Activated CD4-positive, alpha-beta T cell treated with anti-CD3 and anti-CD28 coated beads, Interleukin-2, amount 10 ng/mL, durations not matched to agents 24 days and 14 days (primary cell): ENCODE results near the gene SLC51B. TPM values are rescaled to one million over a fixed set of nuclear protein-coding genes. Genes with fewer than 3 reads are reported as not detected.
A peak's percentile ranks its signal among the peaks of the same experiment; 100 is the strongest.
"Not testable (repeated sequence)": the region's sequence is repeated elsewhere in the genome, so short reads cannot be mapped to it uniquely, and the experiment has no call there.

Experiments used
- DNase-seq: peaks from one replicate; pipeline ENCODE4 v3.0.0; 2022
- H3K27ac Mint-ChIP-seq: one replicate; pipeline ENCODE4 v1.8.0; 2022; ENCODE audit warnings: mild to moderate bottlenecking, mixed read lengths
- H3K27me3 Mint-ChIP-seq: one replicate; pipeline ENCODE4 v1.8.0; 2022; ENCODE audit warnings: mixed read lengths
- H3K36me3 Mint-ChIP-seq: one replicate; pipeline ENCODE4 v1.8.0; 2022; ENCODE audit warnings: low read depth, mild to moderate bottlenecking, mixed read lengths
- H3K4me1 Mint-ChIP-seq: one replicate; pipeline ENCODE4 v1.8.0; 2021; ENCODE audit warnings: mixed read lengths
- H3K4me3 Mint-ChIP-seq: one replicate; pipeline ENCODE4 v1.8.0; 2022; ENCODE audit warnings: mild to moderate bottlenecking, moderate library complexity, mixed read lengths
- H3K9me3 Mint-ChIP-seq: one replicate; pipeline ENCODE4 v1.8.0; 2021; ENCODE audit warnings: mixed read lengths
- intact Hi-C: fragments of 100-400 bp; cut with micrococcal nuclease; formaldehyde crosslinking; loops from one replicate; pipeline ENCODE4 v1.15.1; 2023
- total RNA-seq: library from RNA; stranded (reverse); gene quantifications from 2 replicates; pipeline ENCODE4 v1.2.3, GENCODE V29; 2022

SLC51B gene
- total RNA-seq, 1 donor from 2014 or later, result not detected

- no peak overlapping the region for H3K4me3 Mint-ChIP-seq
- H3K36me3 Mint-ChIP-seq, result no peaks in the 10 kb centered on the region
- no peaks in the 10 kb centered on the region for H3K9me3 Mint-ChIP-seq
- no peak for DNase-seq
- H3K27ac Mint-ChIP-seq, result no peak overlapping the region
- intact Hi-C loops, result no loop called here
- no peaks in the 10 kb centered on the region for H3K4me1 Mint-ChIP-seq
- peaks cover 30% of the 10 kb centered on the region for H3K27me3 Mint-ChIP-seq
Measured at GRCh38 chr15:65062061-65062460, 16.9 kb downstream of the SLC51B start.

DNA sequence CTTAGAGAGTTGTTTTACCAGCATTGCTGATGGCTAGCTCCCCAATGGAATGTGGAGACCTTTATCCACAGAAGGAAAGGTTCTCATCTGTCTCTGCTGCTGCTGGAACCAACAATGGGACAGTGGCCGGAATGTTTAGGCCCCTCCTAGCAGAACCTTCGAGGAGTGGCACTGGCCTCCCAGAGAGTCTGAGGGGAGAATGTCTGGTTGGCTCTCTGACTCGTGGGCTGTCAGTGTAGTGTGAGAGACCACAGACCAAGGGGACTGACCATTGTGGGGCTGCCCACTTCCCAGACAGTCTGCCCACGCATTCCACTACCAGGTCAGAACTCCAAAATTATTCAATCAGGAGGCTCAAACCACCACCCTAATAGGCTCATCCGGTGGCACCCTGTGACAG is 17.5 kb downstream of the SLC51B start:
- intact Hi-C loops, result no loop called here
- no peak overlapping the region for H3K4me3 Mint-ChIP-seq
- H3K36me3 Mint-ChIP-seq, result no peaks in the 10 kb centered on the region
- no peak for DNase-seq
- H3K27ac Mint-ChIP-seq, result no peak overlapping the region
- no peaks in the 10 kb centered on the region for H3K4me1 Mint-ChIP-seq
- H3K27me3 Mint-ChIP-seq, result peaks cover 33% of the 10 kb centered on the region
- no peaks in the 10 kb centered on the region for H3K9me3 Mint-ChIP-seq

- H3K27ac Mint-ChIP-seq, result no peak overlapping the region
- peaks cover 3% of the 10 kb centered on the region for H3K4me1 Mint-ChIP-seq
- H3K27me3 Mint-ChIP-seq, result peaks cover 55% of the 10 kb centered on the region
- intact Hi-C loops, result no loop called here
- H3K9me3 Mint-ChIP-seq, result no peaks in the 10 kb centered on the region
- no peak for DNase-seq
- no peaks in the 10 kb centered on the region for H3K36me3 Mint-ChIP-seq
- H3K4me3 Mint-ChIP-seq, result no peak overlapping the region
Measured at GRCh38 chr15:65066001-65066634, 20.9 kb downstream of the SLC51B start.

DNA sequence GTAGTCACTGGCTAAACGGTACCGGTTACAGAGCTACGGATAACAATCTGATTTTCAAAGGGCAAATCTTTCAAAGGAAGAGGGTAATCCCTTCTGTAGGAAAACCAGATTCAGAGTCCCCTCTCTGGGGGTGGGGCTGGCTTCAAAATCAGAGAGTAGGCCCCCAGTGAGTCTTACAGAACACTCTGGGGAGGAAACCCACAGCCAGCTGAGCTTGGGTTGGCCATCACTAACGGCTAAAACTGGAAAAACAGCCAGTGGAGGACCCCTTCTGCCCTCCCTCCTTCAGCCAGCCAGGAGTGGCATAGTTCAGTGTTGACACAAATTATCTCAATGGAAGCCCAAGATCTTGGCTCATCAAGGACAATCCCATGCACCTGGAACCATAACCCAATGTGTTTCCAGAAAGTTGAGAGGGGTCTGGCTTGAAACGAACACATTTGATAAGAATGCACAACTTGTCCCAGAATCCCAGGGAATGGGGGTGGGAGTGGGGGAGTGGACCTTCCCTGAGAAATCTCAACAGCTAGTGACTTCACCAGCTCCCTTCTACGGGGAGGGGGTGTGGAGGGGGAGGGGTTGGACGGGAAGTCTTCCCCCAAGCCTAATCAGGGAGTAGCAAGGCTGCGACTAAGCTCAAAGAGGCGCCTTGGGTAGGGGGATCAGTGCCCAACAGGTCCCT is 21.6 kb downstream of the SLC51B start:
- peaks cover 55% of the 10 kb centered on the region for H3K27me3 Mint-ChIP-seq
- peaks cover 3% of the 10 kb centered on the region for H3K4me1 Mint-ChIP-seq
- no peaks in the 10 kb centered on the region for H3K36me3 Mint-ChIP-seq
- H3K4me3 Mint-ChIP-seq, result no peak overlapping the region
- H3K27ac Mint-ChIP-seq, result no peak overlapping the region
- H3K9me3 Mint-ChIP-seq, result no peaks in the 10 kb centered on the region
- DNase-seq, result no peak
- intact Hi-C loops, result no loop called here

- Mint-ChIP-seq H3K4me3 (no peak overlapping the region), H3K27me3 (peaks cover 55% of the 10 kb centered on the region)
Measured at GRCh38 chr15:65067317-65067644, 22.1 kb downstream of the SLC51B start.

GRCh38 chr15:65067645-65068402 is 22.6 kb downstream of the SLC51B start, which contains the start of gene RASL12:
RASL12 (minus strand) TSS chr15:65067991; CDS start chr15:65067835, 156 bp downstream.
- Mint-ChIP-seq H3K9me3 (no peaks in the 10 kb centered on the region), H3K27me3 (peaks cover 55% of the 10 kb centered on the region), H3K27ac (no peak within 1 kb of the TSS), H3K4me1 (peaks cover 3% of the 10 kb centered on the region), H3K36me3 (no peaks in the 10 kb centered on the region), H3K4me3 (peak within 1 kb of the TSS; percentile 31)
- intact Hi-C loops, result no loop called here
- no peak for DNase-seq

More at GRCh38 chr15:65067317-65067644, 22.1 kb downstream of the SLC51B start:
- intact Hi-C loops, result no loop called here
- Mint-ChIP-seq H3K36me3 (no peaks in the 10 kb centered on the region), H3K9me3 (no peaks in the 10 kb centered on the region), H3K4me1 (peaks cover 3% of the 10 kb centered on the region), H3K27ac (no peak overlapping the region)
- no peak for DNase-seq

DNA sequence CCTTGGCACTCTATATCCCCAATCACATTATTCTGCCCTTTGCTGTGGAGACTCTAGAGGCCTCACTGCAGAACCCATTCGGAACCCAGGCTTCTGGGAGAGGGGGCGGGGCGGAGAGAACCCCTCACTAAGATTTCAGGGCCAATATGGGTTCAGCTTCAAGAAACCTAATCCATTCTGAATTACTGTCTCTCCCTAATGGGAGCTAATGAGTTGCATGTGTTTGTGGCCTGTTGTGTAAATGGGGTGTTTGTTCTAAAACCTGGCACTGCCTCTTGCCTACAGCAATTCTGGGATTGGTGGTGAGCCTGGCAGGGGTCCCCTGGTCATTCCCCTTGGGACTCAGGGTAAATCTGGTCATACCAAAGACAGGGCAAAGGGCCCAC is 23.2 kb downstream of the SLC51B start:
- no peak overlapping the region for H3K27ac Mint-ChIP-seq
- H3K4me1 Mint-ChIP-seq, result peaks cover 3% of the 10 kb centered on the region
- H3K36me3 Mint-ChIP-seq, result no peaks in the 10 kb centered on the region
- peak overlapping the region; percentile 31 for H3K4me3 Mint-ChIP-seq
- H3K27me3 Mint-ChIP-seq, result peaks cover 55% of the 10 kb centered on the region
- H3K9me3 Mint-ChIP-seq, result no peaks in the 10 kb centered on the region
- no peak for DNase-seq
- intact Hi-C loops, result no loop called here

GRCh38 chr15:65069179-65069578 is 24.0 kb downstream of the SLC51B start:
- Mint-ChIP-seq H3K4me1 (peaks cover 3% of the 10 kb centered on the region), H3K9me3 (no peaks in the 10 kb centered on the region), H3K36me3 (no peaks in the 10 kb centered on the region), H3K27ac (no peak overlapping the region), H3K4me3 (no peak overlapping the region), H3K27me3 (peaks cover 48% of the 10 kb centered on the region)
- no peak for DNase-seq
- intact Hi-C loops, result no loop called here

- Mint-ChIP-seq H3K27ac (no peak overlapping the region), H3K27me3 (peaks cover 44% of the 10 kb centered on the region), H3K4me1 (peaks cover 3% of the 10 kb centered on the region), H3K4me3 (no peak overlapping the region), H3K36me3 (no peaks in the 10 kb centered on the region), H3K9me3 (no peaks in the 10 kb centered on the region)
- intact Hi-C loops, result no loop called here
- no peak for DNase-seq
Measured at GRCh38 chr15:65069779-65070546, 24.8 kb downstream of the SLC51B start.

GRCh38 chr15:65071381-65071811 is 26.2 kb downstream of the SLC51B start:
- Mint-ChIP-seq H3K27ac (no peak overlapping the region), H3K27me3 (peaks cover 32% of the 10 kb centered on the region), H3K4me1 (peaks cover 3% of the 10 kb centered on the region), H3K9me3 (no peaks in the 10 kb centered on the region), H3K4me3 (no peak overlapping the region), H3K36me3 (no peaks in the 10 kb centered on the region)
- intact Hi-C loops, result no loop called here
- no peak for DNase-seq

- no peaks in the 10 kb centered on the region for H3K9me3 Mint-ChIP-seq
- intact Hi-C loops, result no loop called here
- peaks cover 3% of the 10 kb centered on the region for H3K4me1 Mint-ChIP-seq
- DNase-seq, result no peak
- H3K27ac Mint-ChIP-seq, result no peak overlapping the region
- no peak overlapping the region for H3K4me3 Mint-ChIP-seq
- no peaks in the 10 kb centered on the region for H3K36me3 Mint-ChIP-seq
- peaks cover 28% of the 10 kb centered on the region for H3K27me3 Mint-ChIP-seq
Measured at GRCh38 chr15:65072027-65072426, 26.8 kb downstream of the SLC51B start.

GRCh38 chr15:65072617-65073016 is 27.4 kb downstream of the SLC51B start:
- no peaks in the 10 kb centered on the region for H3K9me3 Mint-ChIP-seq
- H3K27me3 Mint-ChIP-seq, result peaks cover 24% of the 10 kb centered on the region
- H3K27ac Mint-ChIP-seq, result no peak overlapping the region
- intact Hi-C loops, result no loop called here
- no peaks in the 10 kb centered on the region for H3K36me3 Mint-ChIP-seq
- peaks cover 3% of the 10 kb centered on the region for H3K4me1 Mint-ChIP-seq
- no peak overlapping the region for H3K4me3 Mint-ChIP-seq
- no peak for DNase-seq

DNA sequence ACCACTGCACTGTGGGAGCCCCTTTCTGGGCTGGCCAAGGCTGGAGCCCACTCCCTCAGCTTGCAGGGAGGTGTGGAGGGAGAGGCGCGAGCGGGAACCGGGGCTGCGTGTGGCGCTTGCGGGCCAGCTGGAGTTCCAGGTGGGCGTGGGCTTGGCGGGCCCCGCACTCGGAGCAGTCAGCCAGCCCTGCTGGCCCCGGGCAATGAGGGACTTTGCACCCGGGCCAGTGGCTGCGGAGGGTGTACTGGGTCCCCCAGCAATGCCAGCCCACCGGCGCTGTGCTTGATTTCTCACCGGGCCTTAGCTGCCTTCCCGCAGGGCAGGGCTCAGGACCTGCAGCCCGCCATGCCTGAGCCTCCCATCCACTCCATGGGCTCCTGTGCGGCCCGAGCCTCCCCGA is 29.8 kb downstream of the SLC51B start:
- H3K27me3 Mint-ChIP-seq, result peaks cover 16% of the 10 kb centered on the region
- not testable (repeated sequence) for H3K4me1 Mint-ChIP-seq, H3K36me3 Mint-ChIP-seq, DNase-seq, H3K9me3 Mint-ChIP-seq, H3K27ac Mint-ChIP-seq, H3K4me3 Mint-ChIP-seq
- intact Hi-C loops, result loop anchor here (5.0 kb wide), 1 partner anchor 343 kb away; no protein-coding TSS in a partner anchor
